CD4-positive, alpha-beta T cell treated with Interleukin-15 for 4 hours (primary cell): Measurements from ENCODE around the gene GPR137C.
A peak's percentile ranks its signal among the peaks of the same experiment; 100 is the strongest.

Experiments used
- DNase-seq: peaks from one replicate; pipeline ENCODE4 v3.0.0-alpha.2; 2020; ENCODE audit warnings: low spot score

The GPR137C gene, protein sequence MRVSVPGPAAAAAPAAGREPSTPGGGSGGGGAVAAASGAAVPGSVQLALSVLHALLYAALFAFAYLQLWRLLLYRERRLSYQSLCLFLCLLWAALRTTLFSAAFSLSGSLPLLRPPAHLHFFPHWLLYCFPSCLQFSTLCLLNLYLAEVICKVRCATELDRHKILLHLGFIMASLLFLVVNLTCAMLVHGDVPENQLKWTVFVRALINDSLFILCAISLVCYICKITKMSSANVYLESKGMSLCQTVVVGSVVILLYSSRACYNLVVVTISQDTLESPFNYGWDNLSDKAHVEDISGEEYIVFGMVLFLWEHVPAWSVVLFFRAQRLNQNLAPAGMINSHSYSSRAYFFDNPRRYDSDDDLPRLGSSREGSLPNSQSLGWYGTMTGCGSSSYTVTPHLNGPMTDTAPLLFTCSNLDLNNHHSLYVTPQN

DNA sequence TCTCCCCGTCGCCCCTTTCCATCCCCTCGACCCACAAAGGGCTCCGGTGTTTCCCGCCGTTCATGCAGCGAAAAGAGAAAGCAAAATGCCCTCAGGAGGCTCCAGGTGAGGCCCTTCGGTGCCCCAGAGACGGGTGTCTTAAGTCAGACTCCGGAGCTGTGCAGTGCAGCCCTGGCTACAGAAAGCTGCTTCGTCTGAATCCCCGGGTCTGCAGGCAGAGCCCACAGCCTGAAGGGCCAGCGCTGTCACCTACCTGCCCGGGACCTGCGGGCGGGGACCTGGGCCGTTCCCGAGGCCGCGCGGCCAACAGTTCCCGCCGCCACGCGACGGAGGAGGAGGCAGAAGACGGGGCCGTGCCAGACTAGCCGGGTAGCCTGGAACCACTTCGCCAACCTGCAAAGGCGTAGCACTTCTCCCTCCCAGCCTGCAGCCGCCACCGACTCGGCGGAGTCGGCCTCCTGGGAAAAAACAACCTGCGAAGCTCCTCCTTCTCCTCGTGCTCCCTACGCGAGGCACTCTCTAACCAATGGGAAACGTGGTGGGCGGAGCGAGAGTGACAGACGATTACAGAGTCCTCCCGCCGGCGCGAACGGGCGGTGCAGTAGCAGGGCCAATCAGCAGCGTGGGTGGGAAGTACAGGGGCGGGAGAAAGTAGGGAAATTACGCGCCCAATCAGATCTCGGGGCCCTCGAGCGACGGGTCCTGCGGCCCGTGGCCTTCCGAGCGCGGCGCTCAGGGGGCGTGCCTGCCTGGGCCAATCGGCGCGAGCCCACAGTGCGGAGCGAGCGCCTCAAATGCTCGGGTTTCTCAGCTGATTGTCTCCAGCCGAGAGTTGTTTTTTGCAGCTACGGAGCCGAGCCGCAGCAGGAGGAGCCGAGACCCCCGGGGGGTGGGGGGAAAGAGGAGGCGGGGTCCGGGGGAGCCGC is at the start of gene GPR137C, which contains the start of gene TXNDC16:
GPR137C (plus strand) TSS at position 774 of the 926 bp plus-strand sequence. CDS start 312 bp downstream, outside the sequence.
TXNDC16 (minus strand) TSS at position 443 of the 926 bp plus-strand sequence. CDS start 8,948 bp downstream, outside the sequence.
- peak; percentile 99 for DNase-seq

GRCh38 chr14:52513249-52513648 is 39.4 kb upstream of the GPR137C start:
- no peak for DNase-seq

- no peak for DNase-seq
Measured at GRCh38 chr14:52514046-52514811, 38.4 kb upstream of the GPR137C start.

- DNase-seq: no peak
Measured at GRCh38 chr14:52522033-52522432, 30.6 kb upstream of the GPR137C start.

- DNase-seq: no peak
Measured at GRCh38 chr14:52522581-52523345, 29.9 kb upstream of the GPR137C start.

DNA sequence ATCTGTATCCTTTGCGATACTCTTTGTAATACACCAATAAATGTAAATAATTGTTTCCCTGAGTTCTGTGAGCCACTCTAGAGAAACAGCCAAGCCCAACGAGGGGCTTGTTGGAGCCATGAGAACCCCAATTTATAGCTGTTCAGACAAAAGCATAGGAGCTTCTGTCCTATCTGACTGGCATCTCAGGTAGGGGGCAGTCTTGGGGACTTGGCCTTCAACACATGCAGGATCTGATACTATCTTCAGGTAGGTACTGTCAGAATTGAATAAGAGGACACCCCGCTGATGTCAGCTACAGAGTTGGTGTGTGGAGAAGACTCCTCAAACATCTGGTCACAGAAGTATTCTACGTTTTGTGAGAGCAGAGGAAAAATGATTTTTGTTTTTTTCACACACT is 25.6 kb upstream of the GPR137C start:
- DNase-seq: no peak

- no peak for DNase-seq
Measured at GRCh38 chr14:52531481-52531880, 21.2 kb upstream of the GPR137C start.

- no peak for DNase-seq
Measured at GRCh38 chr14:52536269-52536668, 16.4 kb upstream of the GPR137C start.

DNA sequence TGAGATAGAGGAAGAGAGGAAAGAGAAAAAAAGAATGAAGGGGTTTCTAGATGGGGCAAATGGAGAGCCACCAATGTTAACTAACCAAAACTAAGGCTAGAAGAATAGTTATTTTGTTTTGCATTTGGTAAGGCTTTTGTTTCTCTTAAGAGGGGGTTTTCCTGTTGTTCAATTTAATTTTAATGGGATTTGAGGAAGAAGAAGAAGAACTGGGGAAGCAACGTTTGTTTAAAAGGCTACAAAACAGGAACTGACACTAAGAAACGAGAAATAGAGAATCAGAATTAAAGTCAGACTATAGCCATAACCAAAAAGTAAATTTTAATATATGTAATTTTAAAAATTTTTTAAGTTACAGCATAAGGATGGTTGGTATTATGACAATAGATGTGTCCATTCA is 14.0 kb upstream of the GPR137C start:
- no peak for DNase-seq

DNA sequence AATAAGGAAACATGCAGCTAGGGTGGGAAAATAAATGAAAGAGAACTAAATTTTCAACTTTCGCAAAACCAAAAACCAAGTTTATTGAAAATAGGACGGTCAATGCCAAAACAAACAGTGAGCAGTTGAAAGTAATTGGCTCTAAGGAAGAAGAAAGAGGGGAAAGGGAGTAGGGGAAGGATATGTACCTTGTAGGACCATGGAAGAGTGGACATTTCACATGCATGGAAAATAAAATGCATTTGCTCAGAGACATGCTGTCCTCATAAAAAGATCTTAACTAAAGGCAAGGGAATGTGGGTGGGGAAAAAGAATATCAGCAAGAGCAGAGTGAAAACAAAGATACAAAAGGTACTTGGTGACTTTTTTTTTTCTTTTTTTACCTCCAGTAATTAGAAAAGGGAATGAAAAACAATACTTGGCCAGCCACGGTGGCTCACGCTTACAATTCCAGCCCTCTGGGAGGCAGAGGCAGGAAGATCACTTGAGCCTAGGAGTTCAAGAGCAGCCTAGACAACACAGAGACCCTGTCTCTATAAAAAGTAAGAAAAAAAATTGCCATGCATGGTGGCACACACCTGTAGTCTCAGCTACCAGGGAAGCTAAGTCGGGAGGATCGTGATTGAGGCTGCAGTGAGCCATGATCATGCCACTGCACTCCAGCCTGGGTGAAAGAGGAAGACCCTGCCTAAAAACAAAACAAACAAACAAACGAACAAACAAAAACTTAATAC is 6.9 kb upstream of the GPR137C start:
- DNase-seq: no peak

- DNase-seq: no peak
Measured at GRCh38 chr14:52546318-52546670, 6.3 kb upstream of the GPR137C start.

- no peak for DNase-seq
Measured at GRCh38 chr14:52547027-52547426, 5.6 kb upstream of the GPR137C start.

GRCh38 chr14:52547526-52547925 is 5.1 kb upstream of the GPR137C start:
- no peak for DNase-seq

GRCh38 chr14:52550661-52551060 is 2.0 kb upstream of the GPR137C start:
- DNase-seq: no peak

- no peak for DNase-seq
Measured at GRCh38 chr14:52551205-52551604, 1.4 kb upstream of the GPR137C start.

GRCh38 chr14:52551696-52552062 is 957 bp upstream of the GPR137C start:
- DNase-seq: peak; percentile 11

GRCh38 chr14:52553002-52553670 is 500 bp downstream of the GPR137C start:
- peak; percentile 23 for DNase-seq

GRCh38 chr14:52553671-52554575 is 1.3 kb downstream of the GPR137C start:
- DNase-seq: peak; percentile 83

DNA sequence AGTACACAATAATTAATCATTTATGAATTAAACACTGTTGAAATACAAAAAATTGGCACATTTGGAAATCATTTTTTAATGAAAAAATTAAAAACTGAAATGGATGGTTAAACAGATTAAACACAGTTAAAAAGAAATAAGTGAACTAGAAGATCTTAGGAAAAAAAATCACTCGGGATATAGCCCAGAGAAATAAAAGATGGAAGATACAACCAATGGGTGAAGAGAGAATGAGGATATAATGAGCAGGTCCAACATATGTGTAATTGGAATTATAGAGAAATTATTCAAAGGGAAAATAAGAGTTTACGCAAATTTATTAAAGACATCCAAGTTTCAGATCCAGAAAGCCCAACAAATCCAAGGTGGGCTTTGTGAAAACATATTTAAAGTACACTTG is 6.1 kb downstream of the GPR137C start:
- DNase-seq: no peak
